ENCODE data around the gene LHX6. TPM values are rescaled to one million over a fixed set of nuclear protein-coding genes. Genes with fewer than 3 reads are reported as not detected.

Gene LHX6
- total and polyA plus RNA-seq, 9 of the 15 experiments (the other 6 are each of a cell fraction or from before 2014, with no cell fraction given), result 2.8 to 16.3 (median 7.9) TPM

DNA sequence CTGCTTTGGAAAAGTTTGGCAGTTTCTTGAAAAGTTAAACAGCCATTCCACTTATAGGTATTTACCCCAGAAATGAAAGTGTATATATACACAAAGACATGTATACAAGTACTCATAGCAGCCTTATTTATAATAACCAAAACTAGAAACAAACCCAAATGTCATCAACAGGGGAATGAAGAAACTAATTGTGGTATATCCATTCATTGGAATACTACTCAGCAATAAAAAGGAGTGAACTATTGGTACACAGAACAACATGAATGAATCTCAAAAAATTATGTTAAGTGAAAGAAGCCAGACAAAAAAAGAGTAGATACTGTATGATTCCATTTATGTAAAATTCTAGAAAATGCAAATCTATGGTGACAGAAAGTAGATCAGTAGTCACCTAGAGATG lies 66.3 kb downstream of the LHX6 start:
- Histone ChIP-seq H3K36me3 (ENCODE audit: control insufficient read depth, insufficient read depth, low read length) (peaks cover 9% of the 10 kb centered on the region; the same call in 1 of the 3 replicates), H3K9me1 (ENCODE audit: control insufficient read depth, insufficient read depth, low read length) (no peaks in the 10 kb centered on the region), H3K27me3 (ENCODE audit: control insufficient read depth in 2 of 2, insufficient read depth in 2 of 2, low read length in 2 of 2) (no peaks in the 10 kb centered on the region; a peak in 1 of 5 replicates), H4K20me1 (replicated peaks; ENCODE audit: control insufficient read depth, insufficient read depth, low read length) (no peaks in the 10 kb centered on the region), H3K4me3 (no peak overlapping the region), H3K4me1 (replicated peaks in 1 of 2; ENCODE audit: control insufficient read depth in 2 of 2, insufficient read depth in 2 of 2, low read length in 2 of 2) (peaks cover 8 to 11% of the 10 kb centered on the region in 2 experiments; a peak in 4 of 5 replicates), H3K4me2 (ENCODE audit: insufficient read depth, low read length) (no peak overlapping the region), H2AFZ (ENCODE audit: low read depth, low read length) (no peak overlapping the region), H3K79me2 (ENCODE audit: control insufficient read depth, insufficient read depth, low read length) (peaks cover 23% of the 10 kb centered on the region), H3K9me3 (replicated peaks; ENCODE audit: control insufficient read depth, insufficient read depth, low read depth, low read length) (peaks cover 4% of the 10 kb centered on the region; the same call in 1 of the 2 replicates), H3K9ac (ENCODE audit: insufficient read depth in 1 of 2, low read depth in 2 of 2, low read length in 2 of 2) (no peak overlapping the region), H3K27ac (ENCODE audit: extremely low read depth, low read depth, low read length) (no peak overlapping the region)
- peak; percentile 96 for TF ChIP-seq ZNF146 (CRISPR knock-in tag; IDR thresholded peaks at IDR 0.05; ENCODE audit: unreplicated experiment)
- peak in 1 of 2 experiments; percentile 70; a peak in 1 of 3 replicates for TF ChIP-seq CBX3 (IDR thresholded peaks at IDR 0.05; ENCODE audit: borderline replicate concordance in 1 of 2, low read length in 2 of 2)
- TF ChIP-seq BCOR (IDR thresholded peaks at IDR 0.05), result peak; percentile 24; the same call in 1 of the 2 replicates
- TF ChIP-seq NFXL1 (CRISPR knock-in tag; IDR thresholded peaks at IDR 0.05), result no peak
- peak; percentile 77 for TF ChIP-seq TRIM28 (IDR thresholded peaks at IDR 0.05)
- TF ChIP-seq RBM25 (IDR thresholded peaks at IDR 0.05; ENCODE audit: low read depth, low read length, severe bottlenecking), result peak; percentile 71
- no peak for TF ChIP-seq CEBPB (tag; IDR thresholded peaks at IDR 0.05)
- ChIA-PET POLR2A (no interaction called here), CTCF (ENCODE audit: low intra/inter-chr PET ratio) (no interaction called here)
- in situ Hi-C loops (cut with MboI) (no loop called here), intact Hi-C loops (cut with micrococcal nuclease) (no loop called here)
- DNase-seq (ENCODE audit: extremely low read depth in 1 of 4, low spot score in 3 of 4) (no peak), ATAC-seq (no peak), FAIRE-seq (no peak)
- no TSS peak for BruUV-seq (replicated peaks)

GRCh38 chr9:122159925-122160246 lies 68.9 kb downstream of the LHX6 start:
- ChIA-PET POLR2A (interaction anchor here (0.6 to 2.2 kb wide), 2 partner anchors 12 to 14 kb away, joined by 3 to 10 read pairs; no protein-coding TSS in a partner anchor), CTCF (ENCODE audit: low intra/inter-chr PET ratio) (no interaction called here)
- no peak for DNase-seq (ENCODE audit: extremely low read depth in 1 of 4, low spot score in 3 of 4)
- Histone ChIP-seq H3K9me3 (replicated peaks; ENCODE audit: control insufficient read depth, insufficient read depth, low read depth, low read length) (peaks cover 4% of the 10 kb centered on the region; the same call in 1 of the 2 replicates), H3K27me3 (ENCODE audit: control insufficient read depth in 2 of 2, insufficient read depth in 2 of 2, low read length in 2 of 2) (no peaks in the 10 kb centered on the region; a peak in 1 of 5 replicates), H3K4me3 (peak overlapping the region; percentile 93), H3K79me2 (ENCODE audit: control insufficient read depth, insufficient read depth, low read length) (peaks cover 46% of the 10 kb centered on the region), H3K4me1 (replicated peaks in 1 of 2; ENCODE audit: control insufficient read depth in 2 of 2, insufficient read depth in 2 of 2, low read length in 2 of 2) (peaks cover 8 to 11% of the 10 kb centered on the region in 2 experiments; a peak in 4 of 5 replicates), H3K27ac (ENCODE audit: extremely low read depth, low read depth, low read length) (no peak overlapping the region), H3K9ac (ENCODE audit: insufficient read depth in 1 of 2, low read depth in 2 of 2, low read length in 2 of 2) (peak overlapping the region in 1 of 2 experiments; percentile 98; a peak in 2 of 4 replicates), H3K4me2 (ENCODE audit: insufficient read depth, low read length) (peak overlapping the region; percentile 99), H2AFZ (ENCODE audit: low read depth, low read length) (peak overlapping the region; percentile 15; the same call in 1 of the 2 replicates), H4K20me1 (replicated peaks; ENCODE audit: control insufficient read depth, insufficient read depth, low read length) (0 out of 2 replicates have a peak, but pooled peaks cover 4% of the 10 kb centered on the region), H3K9me1 (ENCODE audit: control insufficient read depth, insufficient read depth, low read length) (no peaks in the 10 kb centered on the region), H3K36me3 (ENCODE audit: control insufficient read depth, insufficient read depth, low read length) (peaks cover 20% of the 10 kb centered on the region)
- intact Hi-C loops (cut with micrococcal nuclease) (loop anchor here (5.0 kb wide), 2 partner anchors 52 to 102 kb away; partner anchors contain the start of genes MRRF and RBM18), in situ Hi-C loops (cut with MboI) (no loop called here)
- no peak for ATAC-seq
- BruUV-seq (replicated peaks), result no TSS peak
- no peak for FAIRE-seq
- WGBS (ENCODE audit: insufficient coverage, low coverage, missing lambda C conversion rate), result 13% methylated on average over 6 of the region's 6 CpGs
- TF ChIP-seq SMAD1 (IDR thresholded peaks at IDR 0.05; ENCODE audit: low read depth, low read length, partially characterized antibody), result no peak
- no peak for TF ChIP-seq ZFP30 (CRISPR knock-in tag; IDR thresholded peaks at IDR 0.05; ENCODE audit: borderline replicate concordance)
- TF ChIP-seq, protein P1, sequence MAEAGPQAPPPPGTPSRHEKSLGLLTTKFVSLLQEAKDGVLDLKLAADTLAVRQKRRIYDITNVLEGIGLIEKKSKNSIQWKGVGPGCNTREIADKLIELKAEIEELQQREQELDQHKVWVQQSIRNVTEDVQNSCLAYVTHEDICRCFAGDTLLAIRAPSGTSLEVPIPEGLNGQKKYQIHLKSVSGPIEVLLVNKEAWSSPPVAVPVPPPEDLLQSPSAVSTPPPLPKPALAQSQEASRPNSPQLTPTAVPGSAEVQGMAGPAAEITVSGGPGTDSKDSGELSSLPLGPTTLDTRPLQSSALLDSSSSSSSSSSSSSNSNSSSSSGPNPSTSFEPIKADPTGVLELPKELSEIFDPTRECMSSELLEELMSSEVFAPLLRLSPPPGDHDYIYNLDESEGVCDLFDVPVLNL (CRISPR knock-in tag; IDR thresholded peaks at IDR 0.05; ENCODE audit: low read depth), result no peak
- TF ChIP-seq HES1 (IDR thresholded peaks at IDR 0.05; ENCODE audit: low read depth), result no peak
- TF ChIP-seq, protein P2, sequence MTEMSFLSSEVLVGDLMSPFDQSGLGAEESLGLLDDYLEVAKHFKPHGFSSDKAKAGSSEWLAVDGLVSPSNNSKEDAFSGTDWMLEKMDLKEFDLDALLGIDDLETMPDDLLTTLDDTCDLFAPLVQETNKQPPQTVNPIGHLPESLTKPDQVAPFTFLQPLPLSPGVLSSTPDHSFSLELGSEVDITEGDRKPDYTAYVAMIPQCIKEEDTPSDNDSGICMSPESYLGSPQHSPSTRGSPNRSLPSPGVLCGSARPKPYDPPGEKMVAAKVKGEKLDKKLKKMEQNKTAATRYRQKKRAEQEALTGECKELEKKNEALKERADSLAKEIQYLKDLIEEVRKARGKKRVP (CRISPR knock-in tag; IDR thresholded peaks at IDR 0.05), result no peak
- TF ChIP-seq DACH1 (IDR thresholded peaks at IDR 0.05; ENCODE audit: partially characterized antibody), result peak; percentile 24

Measured in K562 (cell line).